ENCODE data around the gene ACTN1.

- TF ChIP-seq POLR2AphosphoS5 (IDR thresholded peaks at IDR 0.05; ENCODE audit: low read depth, low read length) (no peak), PBX3 (IDR thresholded peaks at IDR 0.05) (no peak), RXRA (IDR thresholded peaks at IDR 0.05; ENCODE audit: borderline replicate concordance, low read depth) (no peak), EP300 (IDR thresholded peaks at IDR 0.05; ENCODE audit: borderline replicate concordance in 1 of 2, low read depth in 1 of 2, low read length in 1 of 2) (no peak), YY1 (IDR thresholded peaks at IDR 0.05; ENCODE audit: low read depth) (no peak), FOXM1 (IDR thresholded peaks at IDR 0.05; ENCODE audit: low read depth) (no peak), EZH2phosphoT487 (IDR thresholded peaks at IDR 0.05; ENCODE audit: borderline replicate concordance, low read depth) (no peak), TAF1 (IDR thresholded peaks at IDR 0.05; ENCODE audit: borderline replicate concordance, low read depth, low read length) (no peak), SMC3 (IDR thresholded peaks at IDR 0.05; ENCODE audit: low read depth, low read length) (no peak), NRF1 (IDR thresholded peaks at IDR 0.05; ENCODE audit: low read depth, low read length) (no peak)
- TF ChIP-seq, protein P1, sequence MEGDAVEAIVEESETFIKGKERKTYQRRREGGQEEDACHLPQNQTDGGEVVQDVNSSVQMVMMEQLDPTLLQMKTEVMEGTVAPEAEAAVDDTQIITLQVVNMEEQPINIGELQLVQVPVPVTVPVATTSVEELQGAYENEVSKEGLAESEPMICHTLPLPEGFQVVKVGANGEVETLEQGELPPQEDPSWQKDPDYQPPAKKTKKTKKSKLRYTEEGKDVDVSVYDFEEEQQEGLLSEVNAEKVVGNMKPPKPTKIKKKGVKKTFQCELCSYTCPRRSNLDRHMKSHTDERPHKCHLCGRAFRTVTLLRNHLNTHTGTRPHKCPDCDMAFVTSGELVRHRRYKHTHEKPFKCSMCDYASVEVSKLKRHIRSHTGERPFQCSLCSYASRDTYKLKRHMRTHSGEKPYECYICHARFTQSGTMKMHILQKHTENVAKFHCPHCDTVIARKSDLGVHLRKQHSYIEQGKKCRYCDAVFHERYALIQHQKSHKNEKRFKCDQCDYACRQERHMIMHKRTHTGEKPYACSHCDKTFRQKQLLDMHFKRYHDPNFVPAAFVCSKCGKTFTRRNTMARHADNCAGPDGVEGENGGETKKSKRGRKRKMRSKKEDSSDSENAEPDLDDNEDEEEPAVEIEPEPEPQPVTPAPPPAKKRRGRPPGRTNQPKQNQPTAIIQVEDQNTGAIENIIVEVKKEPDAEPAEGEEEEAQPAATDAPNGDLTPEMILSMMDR (IDR thresholded peaks at IDR 0.05): no peak
- TF ChIP-seq, protein P2, sequence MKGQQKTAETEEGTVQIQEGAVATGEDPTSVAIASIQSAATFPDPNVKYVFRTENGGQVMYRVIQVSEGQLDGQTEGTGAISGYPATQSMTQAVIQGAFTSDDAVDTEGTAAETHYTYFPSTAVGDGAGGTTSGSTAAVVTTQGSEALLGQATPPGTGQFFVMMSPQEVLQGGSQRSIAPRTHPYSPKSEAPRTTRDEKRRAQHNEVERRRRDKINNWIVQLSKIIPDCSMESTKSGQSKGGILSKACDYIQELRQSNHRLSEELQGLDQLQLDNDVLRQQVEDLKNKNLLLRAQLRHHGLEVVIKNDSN (IDR thresholded peaks at IDR 0.05; ENCODE audit: borderline replicate concordance, low read depth): no peak
- TF ChIP-seq, protein P3, sequence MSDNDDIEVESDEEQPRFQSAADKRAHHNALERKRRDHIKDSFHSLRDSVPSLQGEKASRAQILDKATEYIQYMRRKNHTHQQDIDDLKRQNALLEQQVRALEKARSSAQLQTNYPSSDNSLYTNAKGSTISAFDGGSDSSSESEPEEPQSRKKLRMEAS (IDR thresholded peaks at IDR 0.05; ENCODE audit: low read depth): no peak
- TF ChIP-seq, protein P4, sequence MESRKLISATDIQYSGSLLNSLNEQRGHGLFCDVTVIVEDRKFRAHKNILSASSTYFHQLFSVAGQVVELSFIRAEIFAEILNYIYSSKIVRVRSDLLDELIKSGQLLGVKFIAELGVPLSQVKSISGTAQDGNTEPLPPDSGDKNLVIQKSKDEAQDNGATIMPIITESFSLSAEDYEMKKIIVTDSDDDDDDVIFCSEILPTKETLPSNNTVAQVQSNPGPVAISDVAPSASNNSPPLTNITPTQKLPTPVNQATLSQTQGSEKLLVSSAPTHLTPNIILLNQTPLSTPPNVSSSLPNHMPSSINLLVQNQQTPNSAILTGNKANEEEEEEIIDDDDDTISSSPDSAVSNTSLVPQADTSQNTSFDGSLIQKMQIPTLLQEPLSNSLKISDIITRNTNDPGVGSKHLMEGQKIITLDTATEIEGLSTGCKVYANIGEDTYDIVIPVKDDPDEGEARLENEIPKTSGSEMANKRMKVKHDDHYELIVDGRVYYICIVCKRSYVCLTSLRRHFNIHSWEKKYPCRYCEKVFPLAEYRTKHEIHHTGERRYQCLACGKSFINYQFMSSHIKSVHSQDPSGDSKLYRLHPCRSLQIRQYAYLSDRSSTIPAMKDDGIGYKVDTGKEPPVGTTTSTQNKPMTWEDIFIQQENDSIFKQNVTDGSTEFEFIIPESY (IDR thresholded peaks at IDR 0.05; ENCODE audit: borderline replicate concordance, low read depth): no peak
These were observed 45.0 kb downstream of the ACTN1 start for GRCh38 chr14:68934066-68934465.
